NCI-H2196 (cell line): ENCODE measurements around the gene IGF2BP2.
A peak's percentile ranks its signal among the peaks of the same experiment; 100 is the strongest.
"Not testable (repeated sequence)": the region's sequence is repeated elsewhere in the genome, so short reads cannot be mapped to it uniquely, and the experiment has no call there.

Experiments used
- DNase-seq: peaks from one replicate; lab custom pipeline; 2025; ENCODE audit not compliant: unreplicated experiment; lab: John Stamatoyannopoulos, UW

The IGF2BP2 gene

DNA sequence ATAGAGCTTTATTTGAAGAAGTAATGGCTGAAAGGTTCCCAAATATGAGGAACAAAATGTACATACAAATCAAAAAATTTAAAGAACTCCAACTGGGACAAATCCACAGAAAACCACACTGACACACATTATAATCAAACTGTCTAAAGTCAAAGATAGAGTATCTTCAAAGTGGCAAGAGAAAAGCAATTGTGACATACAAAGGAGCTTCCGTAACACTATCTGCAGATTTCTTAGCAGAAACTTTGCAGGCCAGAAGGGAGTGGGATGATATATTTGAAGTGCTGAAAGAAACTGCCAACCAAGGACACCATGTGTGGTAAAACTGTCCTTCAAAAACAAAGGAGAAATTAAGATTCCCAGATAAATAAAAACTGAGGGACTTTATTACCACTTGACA lies 146.8 kb downstream of the IGF2BP2 start:
- DNase-seq: no peak

DNA sequence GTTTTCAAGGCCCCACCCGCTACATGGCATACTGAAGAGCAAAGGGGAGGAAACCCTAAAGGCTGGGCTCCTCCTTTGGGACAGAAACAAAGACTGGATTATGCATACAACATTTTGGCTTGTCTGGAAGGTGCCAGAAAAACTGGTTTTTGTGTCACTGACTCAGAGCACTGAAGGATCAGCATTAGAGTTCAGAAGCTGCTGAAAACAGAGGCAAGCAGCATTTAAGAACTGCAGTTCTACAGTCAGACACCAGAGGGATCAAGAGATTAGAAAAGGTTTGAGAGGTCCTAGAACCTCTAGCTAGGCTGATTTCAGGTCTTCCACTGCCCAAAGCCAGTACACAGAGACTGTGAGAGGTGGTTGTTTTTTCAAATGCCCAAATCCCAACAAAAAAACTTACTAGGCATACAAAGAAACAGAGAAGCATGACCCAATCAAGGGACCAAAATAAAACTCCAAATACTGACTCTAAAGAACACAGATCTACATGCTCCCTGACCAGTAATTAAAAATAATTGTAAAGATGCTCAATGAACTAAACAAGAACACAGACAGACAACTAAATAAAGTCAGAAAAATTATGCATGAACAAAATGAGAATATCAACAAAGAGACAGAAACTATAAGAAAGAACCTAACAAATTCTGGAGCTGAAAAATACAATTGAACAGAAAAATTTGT lies 147.6 kb downstream of the IGF2BP2 start:
- DNase-seq: peak; percentile 74

DNA sequence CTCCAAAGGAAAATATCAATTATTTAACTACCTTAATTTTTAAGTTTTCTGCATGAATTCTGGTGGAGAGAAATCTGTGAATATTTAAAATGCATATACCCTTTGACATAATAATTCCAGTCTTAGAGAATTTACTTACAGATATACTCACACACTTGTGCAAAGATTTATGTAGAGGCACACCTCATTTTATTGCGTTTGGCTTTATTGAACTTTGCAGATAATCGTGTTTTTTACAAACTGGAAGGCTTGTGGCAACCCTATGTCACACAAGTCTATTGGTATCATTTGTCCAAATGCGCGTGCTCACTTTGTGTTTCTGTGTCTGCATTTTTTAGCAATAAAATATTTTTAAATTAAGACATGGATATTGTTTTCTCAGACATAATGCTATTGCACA lies 157.3 kb downstream of the IGF2BP2 start:
- DNase-seq: no peak

DNA sequence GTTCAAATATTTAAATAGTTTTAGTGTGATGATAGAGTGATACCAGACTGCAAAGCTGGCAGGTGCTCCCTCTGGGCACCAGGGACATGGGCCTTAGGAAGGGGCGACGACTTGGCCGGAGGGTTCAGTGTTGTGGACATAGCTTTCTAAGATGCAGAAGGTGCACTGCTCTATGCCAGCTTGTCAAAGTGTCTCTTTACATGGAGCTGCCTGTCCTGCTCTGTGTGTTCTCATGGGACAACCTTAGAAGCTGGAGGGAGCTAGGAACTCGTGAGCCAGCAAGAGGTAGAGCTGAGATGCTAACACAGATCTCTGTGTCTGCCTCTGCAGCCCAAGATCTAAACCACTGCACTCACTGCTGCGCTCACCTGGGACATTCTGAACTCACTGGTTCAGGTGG lies 160.9 kb downstream of the IGF2BP2 start:
- no peak for DNase-seq

DNA sequence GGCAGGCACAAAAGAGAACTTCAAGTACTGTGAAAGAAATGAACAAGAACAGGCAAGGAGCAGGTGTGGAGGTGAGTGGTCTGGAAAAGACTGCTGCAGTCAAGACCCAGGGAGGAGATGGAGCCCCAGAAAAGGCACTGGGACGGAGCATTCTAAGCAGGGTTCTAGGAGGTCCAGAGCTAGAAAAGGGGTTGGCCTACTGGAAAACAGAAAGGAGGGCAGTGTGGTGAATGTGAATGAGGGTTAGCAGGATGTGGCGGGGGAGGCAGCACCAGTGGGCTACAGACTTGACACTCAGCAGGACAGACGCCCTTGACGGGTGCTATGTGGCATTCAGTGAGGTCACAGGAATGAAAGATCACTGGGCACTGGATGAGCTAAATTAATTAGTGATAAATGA lies 163.1 kb downstream of the IGF2BP2 start:
- DNase-seq: no peak

DNA sequence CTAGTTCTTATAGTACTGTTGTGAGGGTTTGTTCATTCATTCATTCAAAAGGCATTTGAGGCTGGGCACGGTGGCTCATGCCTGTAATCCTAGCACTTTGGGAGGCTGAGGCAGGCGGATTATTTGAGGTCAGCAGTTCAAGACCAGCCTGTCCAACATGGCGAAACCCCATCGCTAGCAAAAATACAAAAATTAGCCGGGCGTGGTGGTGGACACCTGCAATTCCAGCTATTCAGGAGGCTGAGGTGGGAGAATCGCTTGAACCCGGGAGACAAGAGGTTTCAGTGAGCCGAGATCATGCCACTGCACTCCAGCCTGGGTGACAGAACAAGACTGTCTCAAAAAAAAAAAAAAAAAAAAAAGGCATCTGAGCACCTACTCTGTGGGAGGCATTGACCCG lies 163.5 kb downstream of the IGF2BP2 start:
- DNase-seq: not testable (repeated sequence)

DNA sequence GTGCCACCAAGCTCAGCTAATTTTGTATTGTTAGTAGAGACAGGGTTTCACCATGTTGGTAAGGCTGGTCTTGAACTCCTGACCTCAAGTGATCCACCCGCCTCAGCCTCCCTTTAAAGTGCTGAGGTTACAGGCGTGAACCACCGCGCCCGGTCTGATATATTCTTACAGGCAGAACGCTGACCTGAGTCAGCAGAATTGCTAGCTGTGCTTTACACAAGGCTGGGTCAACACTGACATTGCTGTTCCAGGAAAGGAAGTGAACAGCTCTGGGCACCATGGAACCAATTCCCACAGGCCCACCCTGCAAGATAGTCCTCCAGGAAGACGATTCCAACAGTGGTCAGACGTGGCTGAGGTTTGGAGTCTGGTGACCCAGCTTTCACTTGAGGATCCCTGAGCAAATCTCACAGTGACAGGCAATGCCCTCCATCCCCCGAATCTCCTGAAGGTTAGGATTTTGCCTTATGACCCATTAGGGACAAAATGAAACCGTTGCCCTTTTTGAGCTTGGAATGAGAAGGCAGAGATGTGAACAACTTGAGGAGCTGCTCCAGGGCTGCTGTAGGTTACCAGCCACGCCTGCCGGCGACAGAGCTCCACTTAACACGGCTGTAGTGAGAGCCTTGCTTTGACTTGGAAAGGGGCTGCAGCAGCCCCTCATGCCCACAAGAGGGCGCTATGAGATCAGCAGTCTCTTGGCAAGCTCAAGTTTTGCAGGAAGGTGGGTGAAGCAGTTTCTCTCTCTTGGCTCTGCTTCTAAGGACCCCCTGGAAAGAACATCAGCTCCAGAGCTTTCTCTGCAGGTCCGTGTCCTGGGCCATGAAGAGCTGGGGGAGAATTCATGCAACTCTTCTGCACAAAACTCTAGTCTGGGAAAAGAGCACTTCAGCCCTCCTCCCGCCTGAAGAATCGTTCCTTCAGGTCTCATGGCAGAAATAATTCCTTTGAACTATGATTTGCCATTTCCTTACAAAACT lies 164.6 kb downstream of the IGF2BP2 start:
- peak; percentile 95 for DNase-seq

DNA sequence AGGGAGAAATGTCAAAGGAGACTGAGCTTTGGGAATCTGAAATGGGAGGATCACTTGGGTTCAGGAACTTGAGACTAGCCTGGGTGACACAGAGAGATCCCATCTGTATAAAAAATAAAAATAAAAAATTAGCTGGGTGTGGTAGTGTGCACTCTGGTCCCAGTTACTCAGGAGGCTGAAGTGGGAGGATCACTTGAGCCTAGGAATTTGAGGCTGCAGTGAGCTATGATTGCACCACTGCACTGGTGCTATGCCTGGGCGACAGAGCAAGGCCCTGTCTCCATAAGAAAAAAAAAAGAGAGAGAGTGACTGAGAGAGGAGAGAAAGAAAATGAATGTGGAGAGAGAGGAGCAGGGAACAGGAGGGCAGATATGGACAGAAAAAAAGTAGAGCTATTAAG lies 165.9 kb downstream of the IGF2BP2 start:
- no peak for DNase-seq

DNA sequence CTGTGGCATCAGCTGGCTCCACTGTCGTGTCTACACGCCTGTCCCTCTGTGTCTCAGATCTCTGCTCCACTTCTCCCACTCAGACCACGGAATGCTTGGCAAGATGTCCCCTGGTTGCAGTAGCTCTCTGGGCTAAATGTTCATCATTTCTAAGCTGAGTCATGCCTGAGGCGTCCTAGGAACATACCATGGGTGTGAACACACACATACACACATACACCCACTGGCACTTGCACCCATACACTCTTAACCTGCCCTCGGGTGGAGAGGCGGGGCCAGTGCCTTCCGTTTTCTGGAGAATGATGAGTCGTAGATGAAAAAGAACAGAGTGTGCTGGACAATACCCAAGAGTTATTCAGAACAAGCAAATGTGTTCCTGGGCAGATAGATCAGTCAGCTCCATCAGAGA lies 166.3 kb downstream of the IGF2BP2 start:
- no peak for DNase-seq

DNA sequence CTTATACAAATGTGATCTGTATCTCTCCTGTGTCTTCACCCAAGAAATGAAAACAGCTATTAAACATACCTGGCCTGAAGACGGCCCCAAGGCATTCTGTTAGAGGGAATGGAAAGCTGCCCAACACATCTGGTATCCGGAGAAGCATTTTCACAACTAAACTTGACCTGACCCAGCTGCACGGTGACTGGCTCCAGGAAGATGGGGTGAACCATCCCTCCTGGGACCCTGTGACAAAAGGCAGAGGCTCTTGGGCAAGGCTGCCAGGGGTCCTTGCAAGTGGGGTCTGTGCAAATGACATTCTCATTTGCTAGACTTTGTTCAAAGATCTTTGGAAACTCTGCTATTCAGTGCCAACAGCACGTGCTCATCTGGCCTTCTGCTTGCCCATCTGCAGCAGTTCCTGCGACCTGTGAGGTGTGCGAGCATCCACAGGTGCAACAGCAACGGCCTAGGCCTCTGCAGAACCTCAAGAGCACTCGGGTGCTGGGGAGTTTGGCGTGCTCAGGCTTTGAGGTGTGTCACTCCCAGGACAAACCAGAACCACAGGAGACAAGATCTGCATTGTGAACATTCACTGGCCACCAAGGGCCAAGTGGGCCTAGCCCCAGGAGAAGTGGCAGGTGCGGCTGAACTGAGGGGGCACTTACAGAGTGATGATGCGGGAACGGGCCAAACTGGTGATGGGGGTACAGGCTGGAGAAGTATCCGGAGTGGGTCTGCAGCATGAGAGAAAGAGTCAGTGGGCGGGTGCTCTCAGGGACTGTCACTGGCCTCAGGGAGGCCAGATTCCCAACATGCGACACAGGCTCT lies 166.9 kb downstream of the IGF2BP2 start:
- no peak for DNase-seq

DNA sequence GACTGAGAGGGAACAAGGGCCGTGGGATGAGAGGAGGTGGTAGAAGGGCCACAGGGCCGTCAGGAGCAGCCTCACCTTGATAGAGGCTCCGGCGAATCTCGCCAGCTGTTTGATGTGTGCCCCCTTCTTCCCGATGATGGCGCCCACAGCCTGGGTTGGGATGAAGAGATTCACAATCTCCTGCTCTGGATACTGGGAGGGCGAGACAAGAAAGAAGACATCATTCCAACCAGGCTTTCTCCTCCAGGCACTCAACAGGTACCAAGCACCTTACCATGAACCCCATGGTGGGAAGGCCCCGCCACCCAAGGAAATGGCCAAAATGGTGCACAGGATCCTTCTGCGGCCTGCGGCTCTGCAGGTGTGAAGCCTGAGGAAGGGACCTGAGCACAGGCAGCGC lies 167.6 kb downstream of the IGF2BP2 start:
- DNase-seq: no peak

DNA sequence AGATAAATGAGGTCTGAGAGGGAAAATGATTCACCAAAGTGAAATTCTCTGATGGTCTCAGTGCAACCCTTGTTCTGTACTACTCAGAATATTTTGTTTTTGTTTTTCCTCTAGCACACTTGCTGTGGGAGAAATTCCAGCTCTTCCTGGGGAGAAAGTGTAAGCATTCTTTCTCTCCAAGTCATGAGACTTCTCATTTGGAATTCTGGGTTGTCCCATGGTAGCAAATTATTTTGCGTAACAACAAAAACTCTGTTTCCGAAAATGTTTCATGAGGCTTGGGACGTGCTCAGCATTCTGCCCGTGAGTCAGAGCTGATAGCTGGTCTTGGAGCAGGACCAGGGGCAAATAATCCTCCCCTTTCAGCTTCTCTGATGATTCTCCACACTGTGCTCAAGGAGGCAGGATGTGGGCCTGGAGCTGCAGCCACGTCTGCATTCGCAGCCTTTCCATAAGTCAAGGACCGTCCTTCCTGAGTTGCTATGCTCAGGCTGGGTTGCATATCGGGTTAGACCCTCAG lies 168.5 kb downstream of the IGF2BP2 start:
- no peak for DNase-seq

DNA sequence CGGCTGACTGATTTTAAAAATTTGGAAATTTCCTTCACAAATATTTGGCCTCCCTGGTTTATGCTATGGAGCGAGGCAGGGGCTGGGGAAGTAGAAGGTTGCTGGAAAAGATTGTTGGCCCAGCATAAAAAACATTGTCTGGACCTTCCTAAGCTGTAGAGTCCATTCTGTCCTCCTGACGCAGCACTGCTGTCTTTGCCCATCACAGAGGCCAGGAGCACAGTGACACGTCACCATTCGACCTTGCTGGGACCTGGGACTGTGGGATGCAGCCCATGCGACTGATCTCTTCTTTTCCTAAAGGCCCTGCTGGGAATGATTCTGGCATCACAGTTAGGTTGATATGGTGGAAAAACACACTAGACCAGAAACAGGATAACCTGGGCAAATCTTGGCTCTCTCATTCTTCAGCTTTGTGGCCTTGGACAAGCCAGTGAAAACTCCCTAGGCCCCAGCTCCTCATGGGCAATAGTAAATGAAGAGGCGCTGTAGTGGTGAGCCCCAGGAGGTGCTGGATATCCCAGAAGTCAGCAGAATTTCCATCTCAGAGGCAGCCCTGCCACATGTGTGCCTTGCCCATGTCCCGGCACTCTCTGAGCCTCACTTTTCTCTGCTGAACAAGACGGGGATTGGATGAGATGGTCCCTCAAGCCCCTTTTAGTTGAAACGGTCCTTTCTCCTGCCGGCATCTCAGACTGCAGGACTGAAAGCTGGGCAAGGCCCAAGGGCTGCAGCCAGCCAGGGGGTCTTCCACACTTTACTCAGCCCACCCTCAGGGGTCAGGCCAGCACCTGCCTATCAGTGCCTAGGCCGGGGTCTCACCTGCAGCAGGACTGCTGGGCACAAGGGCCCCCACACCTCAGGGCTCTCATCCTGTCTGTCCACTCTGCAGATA lies 169.2 kb downstream of the IGF2BP2 start:
- DNase-seq: no peak

DNA sequence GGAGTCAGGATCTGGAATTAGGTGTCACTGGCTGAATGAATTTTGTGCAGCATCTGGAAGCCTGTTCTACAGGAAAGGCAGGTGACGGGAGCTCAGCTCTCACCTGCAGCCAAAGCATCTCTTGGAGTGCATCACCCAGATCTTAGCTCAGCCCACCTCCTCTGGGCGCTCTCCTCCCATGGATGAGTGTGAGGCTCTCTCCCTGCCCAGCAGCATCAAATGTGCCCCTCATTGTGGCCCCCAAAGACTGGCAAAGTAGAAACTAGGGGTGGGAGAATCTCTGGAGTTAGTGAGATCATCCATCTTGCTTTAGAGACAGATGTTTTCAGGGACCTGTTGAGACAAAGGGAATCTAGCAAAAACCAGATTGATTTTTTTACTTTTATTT lies 170.1 kb downstream of the IGF2BP2 start:
- DNase-seq: no peak

DNA sequence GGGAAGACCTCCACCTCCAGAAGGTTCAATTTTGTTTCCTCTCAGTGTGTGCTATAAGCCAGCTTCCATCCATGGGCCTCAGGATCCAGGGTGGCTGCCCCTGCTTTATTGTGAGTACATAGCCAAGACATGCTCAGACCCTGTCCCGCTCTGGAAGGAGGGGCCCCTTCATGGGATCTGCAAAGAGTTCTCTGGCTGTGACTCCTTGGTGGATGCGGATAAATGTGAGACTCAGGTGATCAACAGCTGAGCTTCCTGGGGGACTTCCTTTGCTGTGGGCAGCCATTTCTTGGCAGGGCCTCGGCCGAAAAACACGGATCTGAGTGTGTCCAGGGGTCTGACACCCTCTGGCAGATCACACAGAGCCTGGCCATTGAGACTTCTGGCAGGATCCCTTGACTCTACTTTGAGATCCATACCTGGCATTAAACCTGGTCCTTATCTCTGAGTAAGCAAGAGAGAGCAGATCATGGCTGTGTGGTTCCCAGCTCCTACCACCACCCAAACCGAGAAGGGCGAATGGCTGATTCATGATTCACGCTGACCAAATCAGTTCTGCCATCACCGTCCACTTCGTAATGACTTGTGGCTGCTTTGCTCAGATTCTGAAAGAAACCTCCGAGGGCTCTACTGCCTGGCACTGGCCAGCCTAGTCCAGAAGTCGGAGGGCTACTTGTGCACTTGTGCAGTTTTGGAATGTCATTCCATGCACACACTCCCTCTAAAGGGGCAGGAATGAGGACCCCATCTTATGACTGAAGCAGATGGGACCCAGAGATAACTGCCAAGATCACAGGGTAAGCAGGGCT lies 170.7 kb downstream of the IGF2BP2 start:
- DNase-seq: no peak

DNA sequence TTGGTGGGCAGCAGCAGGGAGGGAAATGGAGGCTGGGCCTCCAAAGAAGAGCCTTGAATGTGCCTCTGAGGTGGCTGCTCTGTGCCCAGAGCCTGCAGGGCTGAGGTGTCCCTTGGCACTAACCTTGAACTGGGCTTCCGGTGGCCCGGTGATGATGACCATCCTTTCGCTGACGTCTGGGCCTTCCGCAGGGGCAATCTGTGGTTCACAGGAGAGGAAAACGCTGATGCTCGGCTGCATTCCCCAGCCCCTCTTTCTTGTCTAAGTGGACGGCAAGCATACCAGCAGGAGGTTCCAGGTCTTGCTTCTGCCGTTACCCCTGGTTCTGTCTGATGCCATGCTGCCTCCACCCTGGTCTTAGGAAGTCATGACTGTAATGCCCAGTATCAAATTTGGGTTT lies 172.9 kb downstream of the IGF2BP2 start:
- DNase-seq: no peak

DNA sequence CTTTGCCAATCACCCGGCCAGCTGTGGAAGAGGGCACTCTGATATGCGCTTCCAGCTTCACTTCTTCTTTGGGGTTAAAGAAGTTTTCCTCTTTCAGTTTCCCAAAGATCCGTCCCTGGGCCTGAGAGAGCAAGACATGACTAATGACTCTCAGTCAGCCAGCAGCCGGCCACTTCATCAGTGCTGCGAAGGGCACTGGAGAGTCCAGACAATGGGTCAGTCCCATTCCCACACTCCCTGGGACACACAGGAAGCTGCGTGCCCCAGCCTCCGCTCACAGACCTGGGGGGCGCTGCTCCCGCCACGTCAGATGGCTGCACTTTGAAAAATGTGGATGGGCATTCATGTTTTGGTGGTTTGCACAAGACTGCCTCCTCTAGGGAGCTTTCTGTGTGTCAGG lies 175.4 kb downstream of the IGF2BP2 start:
- DNase-seq: no peak

DNA sequence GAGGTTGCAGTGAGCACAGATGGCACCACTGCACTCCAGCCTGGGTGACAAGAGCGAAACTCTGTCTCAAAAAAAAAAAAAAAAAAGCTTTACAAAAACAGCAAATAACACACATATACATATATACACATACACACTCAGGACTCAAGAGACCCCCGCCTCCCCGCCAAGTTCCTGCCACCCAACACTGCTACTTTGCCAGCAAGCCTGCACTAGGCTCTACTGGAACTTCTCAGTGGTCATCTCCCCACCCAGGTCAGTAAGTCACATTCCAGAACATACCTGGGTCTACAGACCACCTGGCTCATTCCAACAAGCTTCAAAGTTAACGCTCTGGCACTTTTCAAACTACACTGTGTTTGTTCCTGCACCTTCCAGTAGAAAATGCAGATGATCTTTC lies 176.4 kb downstream of the IGF2BP2 start:
- DNase-seq: no peak

DNA sequence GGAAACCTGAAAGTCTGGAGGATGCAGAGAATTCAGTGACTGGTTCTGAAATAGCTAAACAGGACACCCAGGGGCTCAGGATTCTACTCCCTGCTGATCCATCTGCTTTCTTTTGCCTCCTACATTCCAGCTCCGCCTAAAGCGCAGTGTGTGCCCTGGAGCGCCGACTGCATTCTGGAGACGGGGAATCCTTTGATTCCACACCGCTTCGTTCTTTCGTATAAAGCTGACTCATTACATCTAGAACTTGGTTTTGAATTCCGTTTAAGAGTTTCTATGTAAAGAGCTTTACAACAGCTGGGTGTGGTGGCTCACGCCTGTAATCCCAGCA lies 177.0 kb downstream of the IGF2BP2 start:
- no peak for DNase-seq
